ENCODE data around the gene CLDN6.

GRCh38 chr16:3051009-3051408 is 33.0 kb upstream of the CLDN6 start:
- no peak for TF ChIP-seq CTCF (conservative IDR thresholded peaks at IDR 0.05 in 1 of 2, IDR thresholded peaks at IDR 0.05 in 1 of 2; ENCODE audit: extremely low read depth in 1 of 2, insufficient read depth in 1 of 2, low read depth in 1 of 2, low read length in 2 of 2)
- TF ChIP-seq EZH2 (IDR thresholded peaks at IDR 0.05; ENCODE audit: borderline replicate concordance, low read length): no peak

Data from mammary epithelial cell (primary cell).